Cardiac fibroblast (primary cell): ENCODE measurements around the gene THY1.

Experiments
- DNase-seq, 2 donors: peaks; one replicate each; pipeline versions ENCODE4 v3.0.0 to v3.0.0-alpha.2; 2010; ENCODE audit warnings: low read depth in 2 of 2
- H3K4me3 ChIP-seq, 2 donors: replicated peaks in 1 of 2; 1 replicate in 1 of 2; 2 replicates in 1 of 2; pipeline ENCODE4 v1.5.1; 2011; ENCODE audit warnings: low read depth in 2 of 2, low read length in 2 of 2, mild to moderate bottlenecking in 2 of 2, moderate library complexity in 1 of 2
- CTCF ChIP-seq: IDR thresholded peaks from one replicate; pipeline ENCODE4 v1.5.1; 2011; ENCODE audit warnings: low read depth, mild to moderate bottlenecking, low read length, inconsistent platforms

Gene THY1

GRCh38 chr11:119424775-119425174 lies 1.8 kb upstream of the THY1 start:
- H3K4me3 ChIP-seq = no peak overlapping the region
- TF ChIP-seq CTCF = no peak
- DNase-seq = no peak

- no peak for TF ChIP-seq CTCF
- DNase-seq = no peak
- H3K4me3 ChIP-seq = no peak overlapping the region
Measured at GRCh38 chr11:119424276-119424675, 1.3 kb upstream of the THY1 start.

GRCh38 chr11:119423509-119424254 lies 710 bp upstream of the THY1 start:
- peak overlapping the region in 1 of 2 donors; percentile 72 for H3K4me3 ChIP-seq
- DNase-seq = no peak
- no peak for TF ChIP-seq CTCF

- DNase-seq = peak in 1 of 2 donors; percentile 37
- TF ChIP-seq CTCF = no peak
- H3K4me3 ChIP-seq = peak overlapping the region in 1 of 2 donors; percentile 72
Measured at GRCh38 chr11:119421941-119422808, 797 bp downstream of the THY1 start.

DNA sequence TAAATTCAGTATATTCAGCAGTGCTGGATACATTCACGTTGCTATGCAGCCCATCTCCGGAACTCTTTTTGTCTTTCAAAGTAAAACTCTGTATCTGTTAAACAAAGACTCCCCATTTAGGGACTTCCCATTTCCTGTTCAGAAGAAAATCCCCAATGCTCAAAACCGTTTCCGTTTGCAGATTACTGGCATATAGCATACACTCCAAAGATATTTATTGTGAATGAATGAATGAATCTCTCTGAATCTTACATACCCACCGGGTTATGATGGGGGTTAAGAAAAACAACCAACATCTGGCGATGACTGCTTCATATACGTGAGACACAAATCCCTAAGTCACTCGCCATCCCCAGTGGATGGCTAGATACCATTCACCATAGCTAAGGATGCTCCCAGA lies 1.6 kb downstream of the THY1 start:
- TF ChIP-seq CTCF = no peak
- DNase-seq = peak in 1 of 2 donors; percentile 10
- peak overlapping the region in 1 of 2 donors; percentile 72 for H3K4me3 ChIP-seq

DNA sequence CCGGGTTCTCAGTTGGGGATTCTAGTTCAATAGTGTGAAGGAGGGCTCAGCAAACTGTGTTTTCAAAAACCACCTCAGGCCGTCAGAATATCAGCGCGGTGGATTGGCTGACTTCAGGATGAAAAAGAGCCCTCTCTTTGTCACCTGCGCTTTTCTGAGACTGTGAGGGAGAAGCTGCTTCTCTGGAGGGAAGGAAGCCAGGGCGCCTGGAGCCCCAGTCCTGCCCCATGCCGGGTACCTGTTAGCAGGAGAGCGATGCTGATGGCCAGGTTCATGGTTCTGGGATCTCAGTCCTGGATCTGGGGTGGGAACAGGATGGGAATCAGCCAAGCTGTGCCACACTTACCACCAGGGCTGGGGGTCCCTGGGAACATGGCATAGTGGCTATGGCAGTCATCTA lies 2.3 kb downstream of the THY1 start:
- no peak for TF ChIP-seq CTCF
- H3K4me3 ChIP-seq = no peak overlapping the region
- DNase-seq = no peak
